OCI-LY1 (cell line): ENCODE results near the gene CDRT4.

Experiments
- H2AFZ ChIP-seq: fragments of 200-600 bp; sonication (generic), shearing (Covaris generic); 2 replicates; pipeline ENCODE4 v1.6.0; 2014; ENCODE audit warnings: antibody characterized with exemption, mild to moderate bottlenecking, low read length
- H3F3A ChIP-seq: fragments of 200-600 bp; sonication (generic), shearing (Covaris generic); 2 replicates; pipeline ENCODE4 v1.6.0; 2014; ENCODE audit warnings: mild to moderate bottlenecking, antibody characterized with exemption, low read length, moderate library complexity; ENCODE audit not compliant: insufficient read depth
- H3K27ac ChIP-seq: fragments of 200-600 bp; sonication (generic); 2 replicates; pipeline ENCODE4 v1.5.1; 2014; ENCODE audit warnings: low read length, mixed run types, mild to moderate bottlenecking, low read depth; ENCODE audit not compliant: poor library complexity, severe bottlenecking
- H3K27me3 ChIP-seq: fragments of 200-600 bp; sonication (generic); 2 replicates; pipeline ENCODE4 v1.6.0; 2014; ENCODE audit warnings: antibody characterized with exemption, mild to moderate bottlenecking, low read length, moderate library complexity; ENCODE audit not compliant: insufficient read depth
- H3K36me3 ChIP-seq: fragments of 200-600 bp; sonication (generic); 2 replicates; pipeline ENCODE4 v1.6.1; 2014; ENCODE audit warnings: mild to moderate bottlenecking, antibody characterized with exemption, low read length, moderate library complexity, mixed read lengths; ENCODE audit not compliant: insufficient read depth
- H3K4me1 ChIP-seq: fragments of 200-600 bp; sonication (generic); 2 replicates; pipeline ENCODE4 v1.5.1; 2014; ENCODE audit warnings: mild to moderate bottlenecking, low read length, moderate library complexity; ENCODE audit not compliant: insufficient read depth, severe bottlenecking
- H3K4me2 ChIP-seq: fragments of 200-600 bp; sonication (generic), shearing (Covaris generic); 2 replicates; pipeline ENCODE4 v1.6.1; 2014; ENCODE audit warnings: low read length
- H3K4me3 ChIP-seq: fragments of 200-600 bp; sonication (generic); 2 replicates; pipeline ENCODE4 v1.5.1; 2014; ENCODE audit warnings: low read length, low read depth, mild to moderate bottlenecking, mixed read lengths; ENCODE audit not compliant: poor library complexity, severe bottlenecking
- H3K79me2 ChIP-seq: fragments of 200-600 bp; shearing (Covaris generic); 2 replicates; pipeline ENCODE4 v1.6.1; 2016; ENCODE audit warnings: mixed run types, low read length, mixed read lengths; ENCODE audit not compliant: insufficient read depth
- H3K9ac ChIP-seq: fragments of 200-600 bp; sonication (generic), shearing (Covaris generic); 2 replicates; pipeline ENCODE4 v1.6.1; 2014; ENCODE audit warnings: mild to moderate bottlenecking, low read length, mixed read lengths
- H3K9me2 ChIP-seq: fragments of 200-600 bp; sonication (generic), shearing (Covaris generic); 2 replicates; pipeline ENCODE4 v1.6.1; 2014; ENCODE audit warnings: low read depth, mild to moderate bottlenecking, low read length, mixed read lengths
- H3K9me3 ChIP-seq: fragments of 200-600 bp; shearing (Covaris generic); 2 replicates; pipeline ENCODE4 v1.6.1; 2014; ENCODE audit warnings: low read length, mixed read lengths
- H4K20me1 ChIP-seq: fragments of 200-600 bp; sonication (generic), shearing (Covaris generic); 2 replicates; pipeline ENCODE4 v1.6.0; 2016; ENCODE audit warnings: mild to moderate bottlenecking, low read length; ENCODE audit not compliant: insufficient read depth
- CTCF ChIP-seq: fragments of 200-600 bp; sonication (generic), shearing (Covaris generic); IDR thresholded peaks from 2 replicates; pipeline ENCODE4 v1.5.1; 2017; ENCODE audit warnings: mild to moderate bottlenecking, antibody characterized with exemption, low read length, moderate library complexity, mixed read lengths
- EZH2 ChIP-seq: fragments of 200-600 bp; sonication (generic), shearing (Covaris generic); IDR thresholded peaks from 2 replicates; pipeline ENCODE4 v1.8.0; 2017; ENCODE audit warnings: borderline replicate concordance, mixed run types, mild to moderate bottlenecking, antibody characterized with exemption, low read length, moderate library complexity, mixed read lengths

CDRT4 gene

GRCh38 chr17:15511142-15511541, 43.7 kb upstream of the CDRT4 start:
- no peak overlapping the region for H3K27ac ChIP-seq
- no peaks in the 10 kb centered on the region for H3K79me2 ChIP-seq
- no peaks in the 10 kb centered on the region for H3K36me3 ChIP-seq
- H2AFZ ChIP-seq = no peak overlapping the region
- H3K4me3 ChIP-seq = no peak overlapping the region
- H3K4me2 ChIP-seq = no peak overlapping the region
- H3K4me1 ChIP-seq = no peaks in the 10 kb centered on the region
- no peaks in the 10 kb centered on the region for H4K20me1 ChIP-seq
- TF ChIP-seq CTCF (no peak), EZH2 (no peak)
- H3F3A ChIP-seq = no peaks in the 10 kb centered on the region
- H3K27me3 ChIP-seq = no peaks in the 10 kb centered on the region
- H3K9ac ChIP-seq = no peak overlapping the region
- H3K9me2 ChIP-seq = no peaks in the 10 kb centered on the region
- no peaks in the 10 kb centered on the region for H3K9me3 ChIP-seq

- Histone ChIP-seq H3K9ac (no peak overlapping the region), H3K4me2 (no peak overlapping the region), H3K27me3 (no peaks in the 10 kb centered on the region), H3K4me1 (no peaks in the 10 kb centered on the region), H3K79me2 (no peaks in the 10 kb centered on the region), H3K9me2 (no peaks in the 10 kb centered on the region), H2AFZ (no peak overlapping the region), H3K9me3 (no peaks in the 10 kb centered on the region), H3K36me3 (no peaks in the 10 kb centered on the region), H3F3A (no peaks in the 10 kb centered on the region), H4K20me1 (no peaks in the 10 kb centered on the region), H3K27ac (no peak overlapping the region), H3K4me3 (no peak overlapping the region)
- TF ChIP-seq CTCF = no peak
- no peak for TF ChIP-seq EZH2
Measured at GRCh38 chr17:15510361-15510760, 42.9 kb upstream of the CDRT4 start.

- no peak overlapping the region for H3K4me2 ChIP-seq
- H3K9me2 ChIP-seq = no peaks in the 10 kb centered on the region
- no peaks in the 10 kb centered on the region; the same call in 1 of the 2 replicates for H3F3A ChIP-seq
- H3K36me3 ChIP-seq = no peaks in the 10 kb centered on the region
- no peak overlapping the region for H3K4me3 ChIP-seq
- H3K27ac ChIP-seq = no peak overlapping the region
- no peaks in the 10 kb centered on the region for H3K9me3 ChIP-seq
- H3K27me3 ChIP-seq = no peaks in the 10 kb centered on the region
- no peaks in the 10 kb centered on the region for H4K20me1 ChIP-seq
- H3K79me2 ChIP-seq = no peaks in the 10 kb centered on the region
- TF ChIP-seq CTCF = no peak
- TF ChIP-seq EZH2 = no peak
- H2AFZ ChIP-seq = no peak overlapping the region
- no peaks in the 10 kb centered on the region for H3K4me1 ChIP-seq
- no peak overlapping the region for H3K9ac ChIP-seq
Measured at GRCh38 chr17:15509095-15509494, 41.7 kb upstream of the CDRT4 start.
